Epithelial cell of esophagus (primary cell): ENCODE measurements around the gene SUSD3.

Source experiments
- DNase-seq: peaks from one replicate; pipeline ENCODE4 v3.0.0; 2010; ENCODE audit warnings: low read depth
- H3K4me3 ChIP-seq: 2 replicates; pipeline ENCODE4 v1.5.1; 2011; ENCODE audit warnings: mild to moderate bottlenecking, low read length, control low read depth
- TF ChIP-seq, protein P1 (sequence below): IDR thresholded peaks from 2 replicates; pipeline ENCODE4 v1.5.1; 2011; ENCODE audit warnings: low read depth, mild to moderate bottlenecking, low read length, control low read depth, inconsistent platforms; ENCODE audit not compliant: insufficient read depth; ENCODE audit errors: missing control alignments

The SUSD3 gene

DNA sequence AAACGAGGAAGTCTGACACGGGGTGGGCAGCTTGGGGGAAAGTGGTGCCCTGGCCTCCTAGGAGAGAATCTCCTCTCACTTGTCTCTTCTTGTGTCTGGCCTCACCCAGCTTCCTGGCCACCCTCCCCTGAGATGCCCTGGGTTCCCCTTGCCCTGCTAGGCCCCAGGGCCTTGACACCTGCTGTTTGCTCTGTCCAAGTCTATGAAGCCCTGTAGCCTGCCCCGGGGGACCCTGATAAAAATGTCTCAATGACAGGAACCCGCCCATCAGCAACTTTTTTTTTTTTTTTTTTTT, 35.0 kb upstream of the SUSD3 start:
- TF ChIP-seq, protein P1, sequence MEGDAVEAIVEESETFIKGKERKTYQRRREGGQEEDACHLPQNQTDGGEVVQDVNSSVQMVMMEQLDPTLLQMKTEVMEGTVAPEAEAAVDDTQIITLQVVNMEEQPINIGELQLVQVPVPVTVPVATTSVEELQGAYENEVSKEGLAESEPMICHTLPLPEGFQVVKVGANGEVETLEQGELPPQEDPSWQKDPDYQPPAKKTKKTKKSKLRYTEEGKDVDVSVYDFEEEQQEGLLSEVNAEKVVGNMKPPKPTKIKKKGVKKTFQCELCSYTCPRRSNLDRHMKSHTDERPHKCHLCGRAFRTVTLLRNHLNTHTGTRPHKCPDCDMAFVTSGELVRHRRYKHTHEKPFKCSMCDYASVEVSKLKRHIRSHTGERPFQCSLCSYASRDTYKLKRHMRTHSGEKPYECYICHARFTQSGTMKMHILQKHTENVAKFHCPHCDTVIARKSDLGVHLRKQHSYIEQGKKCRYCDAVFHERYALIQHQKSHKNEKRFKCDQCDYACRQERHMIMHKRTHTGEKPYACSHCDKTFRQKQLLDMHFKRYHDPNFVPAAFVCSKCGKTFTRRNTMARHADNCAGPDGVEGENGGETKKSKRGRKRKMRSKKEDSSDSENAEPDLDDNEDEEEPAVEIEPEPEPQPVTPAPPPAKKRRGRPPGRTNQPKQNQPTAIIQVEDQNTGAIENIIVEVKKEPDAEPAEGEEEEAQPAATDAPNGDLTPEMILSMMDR = no peak
- DNase-seq = no peak
- H3K4me3 ChIP-seq = no peak overlapping the region

DNA sequence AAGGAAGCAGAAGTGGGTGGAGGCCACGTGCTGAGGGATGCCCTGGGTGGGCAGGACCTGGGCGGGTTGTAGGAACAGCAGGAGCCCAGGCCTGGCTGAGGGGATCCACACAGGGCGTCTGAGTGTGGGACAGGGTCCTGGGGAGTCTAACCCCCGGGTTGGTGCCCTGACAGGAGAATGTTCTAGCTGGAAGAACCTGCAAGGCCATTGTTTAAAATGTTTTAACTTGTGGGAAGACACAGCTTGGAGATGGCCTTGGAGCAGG, 33.9 kb upstream of the SUSD3 start:
- H3K4me3 ChIP-seq = no peak overlapping the region
- DNase-seq = no peak
- TF ChIP-seq, protein P1 = no peak

DNA sequence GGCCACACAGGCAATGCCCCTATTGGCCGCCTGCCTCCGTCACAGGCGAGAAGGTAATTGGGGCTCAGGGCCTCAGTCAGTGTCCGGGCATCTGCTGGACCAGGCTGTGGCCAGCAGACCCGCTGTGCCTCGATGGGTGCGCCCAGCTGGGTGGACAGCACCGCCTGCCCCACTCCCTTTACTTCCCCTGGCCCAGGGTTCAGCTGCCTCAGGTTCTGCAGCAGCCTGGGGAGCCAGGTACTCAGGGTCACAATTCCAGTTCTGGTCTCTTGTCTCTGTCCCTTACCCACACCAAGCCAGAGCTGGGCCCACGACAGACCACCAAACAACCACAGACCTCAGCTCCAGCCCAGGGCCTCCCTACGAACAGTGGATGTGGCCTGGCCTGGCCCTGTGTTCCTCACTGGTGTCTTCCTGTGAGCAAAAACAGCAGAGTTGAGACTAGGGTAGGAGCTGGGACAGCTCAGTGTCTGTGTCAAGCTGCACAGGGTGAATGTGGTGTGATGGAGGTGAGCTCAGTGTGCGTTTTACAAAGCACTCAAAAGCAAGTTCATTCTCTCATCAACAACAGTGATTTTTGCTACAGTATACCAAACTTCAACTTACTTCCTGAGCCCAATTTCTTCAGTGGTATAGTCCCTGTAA, 33.4 kb upstream of the SUSD3 start:
- TF ChIP-seq, protein P1 = no peak
- DNase-seq = no peak
- H3K4me3 ChIP-seq = no peak overlapping the region

DNA sequence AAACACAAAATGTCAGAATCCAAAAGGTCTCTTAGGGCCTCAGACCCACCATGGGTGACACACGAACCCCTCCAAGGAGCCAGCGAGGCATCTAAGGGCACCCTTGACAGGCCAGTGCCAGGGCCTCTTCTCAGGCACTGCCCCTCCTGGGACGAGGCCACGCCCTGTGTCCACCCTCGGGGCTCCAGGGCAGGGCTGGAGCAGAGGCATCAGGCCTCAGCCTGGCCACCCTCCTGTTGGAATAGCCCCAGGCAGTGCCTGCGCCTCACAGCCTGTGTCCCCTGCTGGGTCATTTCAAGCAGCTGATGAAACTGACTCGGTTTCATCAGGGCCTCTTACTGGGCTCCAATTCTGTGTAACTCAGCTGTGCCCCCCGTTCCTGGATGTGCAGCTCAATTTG, 32.8 kb upstream of the SUSD3 start:
- no peak overlapping the region for H3K4me3 ChIP-seq
- DNase-seq = no peak
- TF ChIP-seq, protein P1 = no peak

DNA sequence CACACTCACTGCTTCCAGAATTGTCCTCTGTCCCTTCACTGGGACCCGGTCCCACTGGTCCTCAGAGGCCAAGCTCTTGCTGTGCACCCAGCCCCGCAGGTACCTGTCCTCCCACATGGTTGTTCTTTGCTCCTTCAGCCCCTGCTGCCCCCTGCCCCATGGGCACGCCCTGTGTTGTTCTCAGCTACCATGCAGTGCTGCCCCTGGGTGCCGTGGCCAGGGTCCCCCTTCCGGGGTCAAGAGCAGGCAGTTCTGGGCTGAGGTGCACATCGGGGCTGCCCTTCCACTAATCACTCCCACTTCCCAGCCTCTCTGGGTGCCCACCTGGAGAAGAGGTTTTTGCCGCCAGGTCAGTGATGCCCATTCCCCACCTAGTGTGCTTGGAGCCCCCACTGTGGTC, 31.9 kb upstream of the SUSD3 start:
- TF ChIP-seq, protein P1 = no peak
- no peak overlapping the region for H3K4me3 ChIP-seq
- no peak for DNase-seq

DNA sequence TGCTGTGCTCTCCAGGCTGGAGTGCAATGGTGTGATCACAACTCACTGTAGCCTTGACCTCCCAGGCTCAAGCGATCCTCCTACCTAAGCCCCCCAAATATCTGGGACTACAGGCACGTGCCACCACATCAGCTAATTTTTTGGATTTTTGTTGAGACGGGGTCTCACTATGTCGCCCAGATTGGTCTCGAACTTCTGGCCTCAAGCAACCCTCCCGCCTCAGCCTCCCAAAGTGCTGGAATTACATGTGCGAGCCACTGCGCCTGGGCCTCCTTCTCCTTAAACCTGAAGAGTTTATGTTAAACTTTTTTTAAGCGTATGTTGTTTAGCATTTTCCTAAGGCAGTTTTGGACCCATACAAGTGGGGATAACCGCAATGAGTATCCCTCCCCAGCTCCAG, 30.8 kb upstream of the SUSD3 start:
- TF ChIP-seq, protein P1 = no peak
- H3K4me3 ChIP-seq = no peak overlapping the region
- no peak for DNase-seq

DNA sequence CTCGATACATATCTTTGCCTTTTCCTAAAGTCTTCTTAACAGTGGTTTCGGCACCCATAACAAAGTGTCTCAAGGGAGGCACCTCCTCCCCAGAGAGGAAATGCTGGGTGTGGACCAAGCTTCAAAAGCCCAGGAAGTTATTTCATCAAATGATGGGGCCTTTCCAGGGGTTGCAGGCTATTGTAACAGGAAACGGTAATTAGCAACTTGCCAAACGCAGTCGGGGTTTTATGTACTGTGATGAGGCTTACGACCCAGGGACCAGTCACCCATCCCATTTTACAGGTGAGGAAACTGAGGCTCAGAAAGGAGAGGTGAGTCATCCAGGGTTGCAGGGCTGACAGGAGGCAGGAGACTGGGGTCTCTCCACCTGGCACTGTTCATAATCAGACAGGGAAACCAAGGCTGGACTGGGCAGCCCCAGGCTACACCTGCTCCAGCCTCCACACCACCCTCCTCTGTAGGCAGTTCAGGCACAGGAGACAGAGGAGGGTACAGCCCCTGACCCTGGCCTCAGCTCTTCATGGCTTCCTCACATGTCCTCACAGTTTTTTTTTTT, 30.0 kb upstream of the SUSD3 start:
- TF ChIP-seq, protein P1 = no peak
- DNase-seq = no peak
- H3K4me3 ChIP-seq = no peak overlapping the region
